ENCODE results near the gene S100A3. TPM values are rescaled to one million over a fixed set of nuclear protein-coding genes. Genes with fewer than 3 reads are reported as not detected.

The S100A3 gene
- total and polyA plus RNA-seq, 12 donors, result 0.28 to 3.8 (median 1.9) TPM; not detected in 5

GRCh38 chr1:153536012-153536670 is 12.9 kb downstream of the S100A3 start:
- Histone ChIP-seq H3K4me3 (peak overlapping the region; percentile 18 to 72 (median 56)), H3K9me3 (replicated peaks in 1 of 3) (no peaks in the 10 kb centered on the region), H3K27me3 (no peaks in the 10 kb centered on the region), H3K4me1 (replicated peaks in 1 of 2) (peaks cover 22 to 35% of the 10 kb centered on the region in 2 donors), H3K27ac (peak overlapping the region; percentile 53 to 94 (median 86)), H3K36me3 (replicated peaks in 1 of 2) (no peaks in the 10 kb centered on the region)
- TF ChIP-seq POLR2A (IDR thresholded peaks at IDR 0.05) (peak; percentile 42 to 82), CTCF (IDR thresholded peaks at IDR 0.05) (peak in 1 of 6 experiments; percentile 3)
- WGBS, 4 donors, result 1 to 4% (median 2%) methylated on average over 5 to 38 of the region's 38 CpGs
- peak; percentile 74 to 93 (median 86) for DNase-seq
- intact Hi-C loops (cut with DNase I), result no loop called here

- H3K4me1 ChIP-seq (replicated peaks in 1 of 2), result peaks cover 22 to 35% of the 10 kb centered on the region in 2 donors
- no peak for TF ChIP-seq POLR2A (IDR thresholded peaks at IDR 0.05)
- peak in 1 of 6 experiments; percentile 6 for TF ChIP-seq CTCF (IDR thresholded peaks at IDR 0.05)
- 22 to 71% (median 36%) methylated on average over 4 to 18 of the region's 18 CpGs for WGBS, 4 donors
- no peaks in the 10 kb centered on the region for H3K36me3 ChIP-seq (replicated peaks in 1 of 2)
- H3K27me3 ChIP-seq, result no peaks in the 10 kb centered on the region
- no peaks in the 10 kb centered on the region for H3K9me3 ChIP-seq (replicated peaks in 1 of 3)
- intact Hi-C loops (cut with DNase I), result no loop called here
- DNase-seq, result peak in 6 of 7 donors; percentile 62 to 82 (median 65)
- peak within 1 kb of the TSS; percentile 34 to 72 (median 56) for H3K4me3 ChIP-seq
- H3K27ac ChIP-seq, result peak within 1 kb of the TSS; percentile 53 to 94 (median 86)
Observed at GRCh38 chr1:153535242-153536011, 13.6 kb downstream of the S100A3 start, which contains the start of gene S100A6. Gene S100A6 (minus strand): TSS chr1:153535991. CDS start chr1:153535339, 652 bp downstream.

- H3K36me3 ChIP-seq (replicated peaks in 1 of 2), result no peaks in the 10 kb centered on the region
- no peaks in the 10 kb centered on the region for H3K9me3 ChIP-seq (replicated peaks in 1 of 3)
- TF ChIP-seq CTCF (IDR thresholded peaks at IDR 0.05) (no peak), POLR2A (IDR thresholded peaks at IDR 0.05) (no peak)
- DNase-seq, result no peak
- intact Hi-C loops (cut with DNase I), result loop anchor here in 1 of 2 donors (5.0 kb wide), 1 partner anchor 32 kb away; the partner anchor contains the start of gene S100A2
- WGBS, 4 donors, result 69 to 97% (median 88%) methylated on average over 3 of the region's 3 CpGs
- peaks cover 22 to 35% of the 10 kb centered on the region in 2 donors for H3K4me1 ChIP-seq (replicated peaks in 1 of 2)
- H3K27me3 ChIP-seq, result no peaks in the 10 kb centered on the region
- H3K4me3 ChIP-seq, result peak overlapping the region in 2 of 4 donors; percentile 65 to 72
- H3K27ac ChIP-seq, result peak overlapping the region in 4 of 5 donors; percentile 83 to 94 (median 90)
Observed at GRCh38 chr1:153534925-153535241, 14.2 kb downstream of the S100A3 start.
